ENCODE results near the gene ZNF438. TPM values are rescaled to one million over a fixed set of nuclear protein-coding genes. Genes with fewer than 3 reads are reported as not detected.

The ZNF438 gene
- total RNA-seq, 1 experiment from 2014 or later: 2.0 TPM

DNA sequence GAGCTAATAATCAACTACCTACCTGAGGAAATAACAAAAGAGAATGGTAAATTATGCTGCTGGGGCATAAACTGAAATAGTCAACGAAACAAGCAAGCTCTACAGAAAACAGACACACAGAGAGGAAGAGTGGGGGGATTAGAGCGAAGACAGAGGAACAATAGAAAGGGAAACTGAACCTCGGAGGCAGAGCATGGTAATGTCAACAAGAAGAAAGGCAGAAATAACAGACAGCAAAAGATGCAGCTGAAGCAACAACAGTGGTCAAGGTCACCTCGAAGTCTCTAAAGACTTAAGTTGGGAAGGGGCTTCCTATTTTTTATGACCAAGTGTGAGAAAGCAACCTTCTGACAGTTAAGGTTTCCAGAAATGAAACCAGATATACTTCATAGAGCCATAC is 177.0 kb downstream of the ZNF438 start:
- no TSS peak for BruUV-seq (replicated peaks)
- ChIA-PET POLR2A (no interaction called here), CTCF (no interaction called here)
- ATAC-seq (no peak), DNase-seq (ENCODE audit: low read depth, low spot score) (no peak)
- H3K4me3 ChIP-seq (ENCODE audit: low read depth in 2 of 2, low read length in 2 of 2): no peak overlapping the region
- no peaks in the 10 kb centered on the region for H3K36me3 ChIP-seq (ENCODE audit: control insufficient read depth, insufficient read depth, low read length)
- in situ Hi-C loops (cut with HindIII; ENCODE audit: low pct_unique_long_range_greater_than_20kb, low sequenced_read_pairs): no loop called here
- intact Hi-C loops (cut with micrococcal nuclease; ENCODE audit: unreplicated experiment): no loop called here
- TF ChIP-seq TCF7L2 (IDR thresholded peaks at IDR 0.05; ENCODE audit: low read depth, low read length) (no peak), SIN3A (IDR thresholded peaks at IDR 0.05; ENCODE audit: borderline replicate concordance, insufficient read depth, low read depth, low read length) (no peak), POLR2AphosphoS5 (IDR thresholded peaks at IDR 0.05; ENCODE audit: low read depth, low read length) (no peak)
- TF ChIP-seq, protein P1, sequence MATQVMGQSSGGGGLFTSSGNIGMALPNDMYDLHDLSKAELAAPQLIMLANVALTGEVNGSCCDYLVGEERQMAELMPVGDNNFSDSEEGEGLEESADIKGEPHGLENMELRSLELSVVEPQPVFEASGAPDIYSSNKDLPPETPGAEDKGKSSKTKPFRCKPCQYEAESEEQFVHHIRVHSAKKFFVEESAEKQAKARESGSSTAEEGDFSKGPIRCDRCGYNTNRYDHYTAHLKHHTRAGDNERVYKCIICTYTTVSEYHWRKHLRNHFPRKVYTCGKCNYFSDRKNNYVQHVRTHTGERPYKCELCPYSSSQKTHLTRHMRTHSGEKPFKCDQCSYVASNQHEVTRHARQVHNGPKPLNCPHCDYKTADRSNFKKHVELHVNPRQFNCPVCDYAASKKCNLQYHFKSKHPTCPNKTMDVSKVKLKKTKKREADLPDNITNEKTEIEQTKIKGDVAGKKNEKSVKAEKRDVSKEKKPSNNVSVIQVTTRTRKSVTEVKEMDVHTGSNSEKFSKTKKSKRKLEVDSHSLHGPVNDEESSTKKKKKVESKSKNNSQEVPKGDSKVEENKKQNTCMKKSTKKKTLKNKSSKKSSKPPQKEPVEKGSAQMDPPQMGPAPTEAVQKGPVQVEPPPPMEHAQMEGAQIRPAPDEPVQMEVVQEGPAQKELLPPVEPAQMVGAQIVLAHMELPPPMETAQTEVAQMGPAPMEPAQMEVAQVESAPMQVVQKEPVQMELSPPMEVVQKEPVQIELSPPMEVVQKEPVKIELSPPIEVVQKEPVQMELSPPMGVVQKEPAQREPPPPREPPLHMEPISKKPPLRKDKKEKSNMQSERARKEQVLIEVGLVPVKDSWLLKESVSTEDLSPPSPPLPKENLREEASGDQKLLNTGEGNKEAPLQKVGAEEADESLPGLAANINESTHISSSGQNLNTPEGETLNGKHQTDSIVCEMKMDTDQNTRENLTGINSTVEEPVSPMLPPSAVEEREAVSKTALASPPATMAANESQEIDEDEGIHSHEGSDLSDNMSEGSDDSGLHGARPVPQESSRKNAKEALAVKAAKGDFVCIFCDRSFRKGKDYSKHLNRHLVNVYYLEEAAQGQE (IDR thresholded peaks at IDR 0.05; ENCODE audit: insufficient read depth in 1 of 2, low read depth in 2 of 2, low read length in 1 of 2): no peak
- TF ChIP-seq, protein P2, sequence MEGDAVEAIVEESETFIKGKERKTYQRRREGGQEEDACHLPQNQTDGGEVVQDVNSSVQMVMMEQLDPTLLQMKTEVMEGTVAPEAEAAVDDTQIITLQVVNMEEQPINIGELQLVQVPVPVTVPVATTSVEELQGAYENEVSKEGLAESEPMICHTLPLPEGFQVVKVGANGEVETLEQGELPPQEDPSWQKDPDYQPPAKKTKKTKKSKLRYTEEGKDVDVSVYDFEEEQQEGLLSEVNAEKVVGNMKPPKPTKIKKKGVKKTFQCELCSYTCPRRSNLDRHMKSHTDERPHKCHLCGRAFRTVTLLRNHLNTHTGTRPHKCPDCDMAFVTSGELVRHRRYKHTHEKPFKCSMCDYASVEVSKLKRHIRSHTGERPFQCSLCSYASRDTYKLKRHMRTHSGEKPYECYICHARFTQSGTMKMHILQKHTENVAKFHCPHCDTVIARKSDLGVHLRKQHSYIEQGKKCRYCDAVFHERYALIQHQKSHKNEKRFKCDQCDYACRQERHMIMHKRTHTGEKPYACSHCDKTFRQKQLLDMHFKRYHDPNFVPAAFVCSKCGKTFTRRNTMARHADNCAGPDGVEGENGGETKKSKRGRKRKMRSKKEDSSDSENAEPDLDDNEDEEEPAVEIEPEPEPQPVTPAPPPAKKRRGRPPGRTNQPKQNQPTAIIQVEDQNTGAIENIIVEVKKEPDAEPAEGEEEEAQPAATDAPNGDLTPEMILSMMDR (IDR thresholded peaks at IDR 0.05): no peak
- no peaks in the 10 kb centered on the region for H3K27me3 ChIP-seq (ENCODE audit: control insufficient read depth, insufficient read depth, low read length)
- no peaks in the 10 kb centered on the region for H3K4me1 ChIP-seq (ENCODE audit: control insufficient read depth, insufficient read depth, low read length)
- H3K9me3 ChIP-seq (ENCODE audit: control insufficient read depth, insufficient read depth, low read depth, low read length): no peaks in the 10 kb centered on the region
- no peak overlapping the region for H3K27ac ChIP-seq (ENCODE audit: low read length)

DNA sequence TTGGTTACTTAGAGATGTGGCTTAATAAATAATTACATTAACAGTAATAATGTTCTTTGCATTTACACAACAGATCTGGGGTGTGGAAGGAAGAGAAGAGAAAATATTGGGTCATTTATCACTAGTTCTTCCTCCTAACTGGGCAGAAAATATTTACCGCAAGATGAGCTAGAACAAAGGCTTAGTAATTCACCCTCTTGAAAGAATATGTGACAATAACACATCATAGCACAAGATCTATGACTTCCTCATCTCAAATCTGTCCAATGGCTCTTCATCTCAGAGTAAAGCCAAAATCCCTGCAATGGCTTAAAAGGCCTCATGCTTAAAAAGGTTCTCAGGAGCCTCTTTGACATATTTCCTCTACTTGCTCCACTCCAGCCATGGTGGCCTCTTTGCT is 178.6 kb downstream of the ZNF438 start:
- no peak for TF ChIP-seq POLR2AphosphoS5 (IDR thresholded peaks at IDR 0.05; ENCODE audit: low read depth, low read length)
- TF ChIP-seq, protein P1 (IDR thresholded peaks at IDR 0.05; ENCODE audit: insufficient read depth in 1 of 2, low read depth in 2 of 2, low read length in 1 of 2): no peak
- TF ChIP-seq TCF7L2 (IDR thresholded peaks at IDR 0.05; ENCODE audit: low read depth, low read length): no peak
- no peak for TF ChIP-seq SIN3A (IDR thresholded peaks at IDR 0.05; ENCODE audit: borderline replicate concordance, insufficient read depth, low read depth, low read length)
- TF ChIP-seq, protein P2 (IDR thresholded peaks at IDR 0.05): no peak
- POLR2A ChIA-PET: no interaction called here

More for the DNA sequence above, 178.6 kb downstream of the ZNF438 start:
- CTCF ChIA-PET: no interaction called here
- DNase-seq (ENCODE audit: low read depth, low spot score): no peak
- Histone ChIP-seq H3K27ac (ENCODE audit: low read length) (no peak overlapping the region), H3K4me3 (ENCODE audit: low read depth in 2 of 2, low read length in 2 of 2) (no peak overlapping the region), H3K27me3 (ENCODE audit: control insufficient read depth, insufficient read depth, low read length) (no peaks in the 10 kb centered on the region), H3K36me3 (ENCODE audit: control insufficient read depth, insufficient read depth, low read length) (no peaks in the 10 kb centered on the region), H3K9me3 (ENCODE audit: control insufficient read depth, insufficient read depth, low read depth, low read length) (no peaks in the 10 kb centered on the region), H3K4me1 (ENCODE audit: control insufficient read depth, insufficient read depth, low read length) (no peaks in the 10 kb centered on the region)
- no TSS peak for BruUV-seq (replicated peaks)
- in situ Hi-C loops (cut with HindIII; ENCODE audit: low pct_unique_long_range_greater_than_20kb, low sequenced_read_pairs): no loop called here
- no peak for ATAC-seq
- intact Hi-C loops (cut with micrococcal nuclease; ENCODE audit: unreplicated experiment): no loop called here

Measured in Panc1 (cell line).